SH-SY5Y (cell line): ENCODE data around the gene FCHSD2.

Experiments used
- GATA2 ChIP-seq: IDR thresholded peaks from 2 replicates; pipeline ENCODE4 v1.6.1; 2011; ENCODE audit warnings: mild to moderate bottlenecking, low read depth, low read length
- GATA3 ChIP-seq: IDR thresholded peaks from 2 replicates; pipeline ENCODE4 v1.6.1; 2011; ENCODE audit warnings: low read depth, mild to moderate bottlenecking, low read length, moderate library complexity

DNA sequence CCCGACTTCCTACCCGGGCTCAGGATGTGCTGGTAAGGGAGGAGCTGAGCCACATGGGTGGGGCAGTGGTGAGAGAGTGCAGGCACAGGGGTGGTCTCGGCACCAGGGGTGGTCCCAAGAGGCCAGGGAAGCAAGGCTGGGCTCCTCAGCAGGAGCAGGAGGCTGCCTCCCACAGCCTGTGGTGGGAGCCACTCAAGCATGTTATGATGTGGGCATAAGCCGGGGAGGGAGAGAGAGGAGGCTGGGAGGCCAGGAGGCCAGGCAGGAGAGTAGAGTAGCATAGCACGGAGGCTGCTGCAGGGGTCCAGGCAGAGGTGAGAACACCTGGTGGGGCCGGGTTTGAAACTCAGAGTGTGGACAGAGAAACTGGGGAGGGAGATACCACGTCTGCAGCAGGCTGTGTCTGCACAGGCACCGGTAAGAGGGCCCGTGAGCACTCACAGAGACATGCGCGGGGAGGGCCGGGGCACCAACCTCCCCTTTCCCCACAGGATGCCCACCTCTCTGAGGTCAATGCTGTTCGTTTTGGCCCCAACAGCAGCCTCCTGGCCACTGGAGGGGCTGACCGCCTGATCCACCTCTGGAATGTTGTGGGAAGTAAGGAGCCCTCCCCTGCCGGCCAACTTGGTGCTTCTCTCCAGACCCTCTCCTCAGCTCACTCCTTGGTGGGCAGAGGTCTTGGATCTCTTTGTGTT, 317.2 kb downstream of the FCHSD2 start:
- no peak for TF ChIP-seq GATA2
- no peak for TF ChIP-seq GATA3
